Suppressor macrophage treated with lipopolysaccharide for 4 hours (primary cell): Measurements from ENCODE around the gene DNAH10.

Experiments used
- DNase-seq: peaks from one replicate; pipeline ENCODE4 v3.0.0-alpha.2; 2020

The DNAH10 gene

DNA sequence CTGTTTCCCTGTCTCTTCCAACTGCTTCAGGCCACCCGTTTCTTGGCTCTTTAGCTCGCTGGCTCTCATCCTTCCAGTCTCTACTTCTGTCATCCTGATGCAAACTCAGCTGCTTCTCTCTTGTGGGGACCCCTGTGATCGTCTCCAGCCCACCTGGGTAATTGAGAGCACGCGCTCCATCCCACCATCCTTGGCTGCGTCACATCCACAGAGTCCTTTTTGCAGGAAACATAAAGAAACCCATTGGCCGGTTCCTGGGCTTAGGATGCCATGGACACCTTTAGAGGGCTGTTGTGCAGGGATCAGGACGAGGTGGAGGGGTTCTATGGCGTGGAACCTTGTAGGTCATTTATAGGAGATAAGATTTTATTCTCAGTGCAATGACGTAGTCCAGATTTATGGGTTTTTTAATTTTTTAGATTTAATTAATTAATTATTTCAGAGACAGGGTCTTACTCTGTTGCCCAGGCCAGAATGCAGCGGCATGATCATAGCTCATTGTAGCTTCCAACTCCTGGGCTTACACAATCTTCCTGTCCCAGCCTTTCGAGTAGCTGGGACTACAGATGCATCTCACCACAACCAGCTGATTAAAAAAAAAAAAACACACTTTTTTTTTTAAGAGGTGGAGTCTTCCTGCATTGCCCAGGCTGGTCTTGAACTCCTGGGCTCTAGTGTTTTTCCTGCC, 127.9 kb downstream of the DNAH10 start:
- no peak for DNase-seq

- DNase-seq, result no peak
Measured at GRCh38 chr12:123890536-123890902, 128.4 kb downstream of the DNAH10 start.

GRCh38 chr12:123891011-123891410, 128.9 kb downstream of the DNAH10 start:
- DNase-seq, result no peak

DNA sequence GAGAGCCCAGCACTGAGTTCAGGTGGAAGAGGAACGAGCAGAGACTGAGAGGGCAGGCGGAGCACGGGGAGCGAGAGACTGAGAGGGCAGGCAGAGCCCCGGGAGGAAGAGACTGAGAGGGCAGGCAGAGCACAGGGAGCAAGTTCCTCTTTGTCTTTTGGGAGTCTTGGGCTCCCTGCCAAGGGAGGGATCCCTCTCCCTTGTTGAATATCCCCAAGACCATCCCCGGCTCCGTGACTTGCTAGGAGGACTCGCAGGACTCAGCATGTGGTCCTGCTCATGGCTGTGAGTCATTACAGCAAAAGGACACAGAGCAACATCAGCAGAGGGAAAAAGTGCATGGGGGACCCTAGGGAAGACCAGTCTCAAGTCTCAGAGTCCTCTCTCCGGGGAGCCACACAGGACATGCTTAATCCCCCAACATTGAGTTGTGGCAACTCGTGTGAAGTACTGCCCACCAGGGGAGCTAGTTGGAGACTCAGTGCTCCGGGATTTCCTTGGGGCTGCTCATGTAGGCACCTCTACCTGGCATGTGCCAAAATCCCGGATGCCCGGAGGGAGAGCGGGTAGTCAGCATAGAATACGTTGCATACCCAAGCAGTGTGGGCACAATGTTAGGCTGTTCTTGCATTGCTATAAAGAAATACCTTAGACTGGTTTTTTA, 129.5 kb downstream of the DNAH10 start:
- peak; percentile 39 for DNase-seq

- no peak for DNase-seq
Measured at GRCh38 chr12:123892180-123892559, 130.1 kb downstream of the DNAH10 start.

DNA sequence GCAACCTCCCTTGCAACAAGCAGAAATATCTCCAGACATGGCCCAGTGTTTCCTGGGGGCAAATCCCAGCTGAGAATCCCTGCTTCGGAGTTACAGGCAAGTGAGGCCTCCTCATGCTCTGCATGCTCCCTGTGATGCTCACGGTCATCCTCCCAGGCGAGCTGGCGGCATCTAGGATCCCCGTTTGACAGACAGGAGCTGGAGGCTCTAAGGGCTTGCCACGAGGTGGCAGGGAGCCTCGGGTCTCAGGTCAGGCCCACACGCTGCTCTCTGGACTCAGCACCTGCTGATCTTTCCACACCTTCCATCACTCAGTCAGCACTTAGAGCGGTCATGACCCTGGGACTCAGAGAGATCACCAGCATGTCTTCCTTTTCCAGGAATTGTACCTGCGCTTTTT, 130.8 kb downstream of the DNAH10 start:
- no peak for DNase-seq

DNA sequence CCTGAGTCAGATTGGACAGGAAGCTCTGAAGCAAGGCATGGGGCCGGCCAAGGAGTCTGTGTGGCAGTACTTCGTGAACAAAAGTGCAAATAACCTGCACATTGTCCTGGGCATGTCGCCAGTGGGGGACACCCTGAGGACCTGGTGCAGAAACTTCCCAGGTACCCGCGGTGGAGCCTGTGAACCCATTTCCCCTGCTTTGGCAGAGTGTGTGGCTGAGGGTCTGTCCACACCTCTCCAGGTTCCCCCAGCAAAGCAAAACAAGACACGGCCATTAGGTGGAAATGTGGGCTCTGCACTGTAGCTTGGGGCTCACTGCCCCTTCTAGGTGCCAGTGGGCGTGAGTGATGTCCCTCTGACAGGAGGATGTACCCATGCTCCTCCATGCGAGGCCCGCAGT, 131.2 kb downstream of the DNAH10 start:
- DNase-seq, result no peak

DNA sequence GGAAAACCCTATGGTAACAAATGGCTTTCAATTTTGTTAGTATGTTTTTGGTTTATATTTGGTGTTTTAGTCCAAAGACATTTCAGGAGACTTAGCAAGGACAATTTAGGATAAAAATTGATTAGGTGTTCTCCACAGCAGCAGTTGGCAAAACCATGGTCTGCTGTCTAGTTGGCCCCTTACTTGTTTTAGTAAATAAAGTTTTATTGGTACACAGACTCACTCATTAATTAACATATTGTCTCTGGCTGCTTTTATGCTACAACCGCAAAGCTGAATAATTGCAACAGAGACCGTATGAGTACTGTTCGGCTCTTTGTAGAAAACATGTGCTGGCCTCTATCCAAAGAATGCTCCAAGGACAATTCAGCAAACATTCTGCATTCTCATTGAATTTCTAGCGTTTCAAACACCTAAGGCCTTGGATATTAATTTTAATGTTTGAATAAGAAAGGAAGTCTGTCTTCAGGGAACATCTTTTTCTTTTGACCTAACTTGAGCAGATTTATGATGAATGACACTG, 132.8 kb downstream of the DNAH10 start:
- DNase-seq, result no peak

- no peak for DNase-seq
Measured at GRCh38 chr12:123895451-123895850, 133.3 kb downstream of the DNAH10 start.

DNA sequence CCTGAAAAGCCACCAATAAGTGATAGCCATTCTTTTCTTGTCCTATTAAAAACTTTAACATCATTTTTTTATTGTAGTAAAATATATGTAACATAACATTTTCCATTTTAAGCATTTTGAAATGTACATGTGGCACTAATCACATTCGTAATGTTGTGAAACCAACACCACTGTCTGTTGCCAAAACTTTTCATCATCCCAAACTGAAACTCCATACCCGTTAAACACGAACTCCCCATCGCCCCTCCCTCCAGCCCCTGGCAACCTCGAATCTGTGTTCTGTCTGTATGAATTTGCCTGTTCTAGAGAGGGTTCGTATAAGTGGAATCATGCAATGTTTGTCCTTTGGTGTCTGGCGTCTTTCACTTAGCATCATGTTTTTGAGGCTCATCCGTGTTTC, 134.7 kb downstream of the DNAH10 start:
- DNase-seq, result no peak

GRCh38 chr12:123897221-123897620, 135.1 kb downstream of the DNAH10 start:
- no peak for DNase-seq

DNA sequence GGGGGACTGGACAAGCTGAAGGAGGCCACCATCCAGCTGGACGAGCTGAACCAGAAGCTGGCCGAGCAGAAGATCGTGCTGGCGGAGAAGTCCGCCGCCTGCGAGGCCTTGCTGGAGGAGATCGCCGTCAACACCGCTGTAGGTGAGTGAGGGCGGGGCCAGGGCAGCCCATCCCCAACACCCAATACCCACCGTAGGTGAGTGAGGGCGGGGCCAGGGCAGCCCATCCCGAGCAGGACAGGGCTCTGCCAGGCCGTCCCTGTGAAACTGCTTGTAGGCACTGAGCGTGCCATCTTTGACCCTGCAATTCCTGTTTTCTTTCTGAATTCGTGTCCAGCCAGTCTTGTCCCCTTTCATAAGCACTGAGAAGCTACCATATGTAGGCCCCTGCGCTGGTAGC, 136.6 kb downstream of the DNAH10 start:
- no peak for DNase-seq

GRCh38 chr12:123899368-123899767, 137.3 kb downstream of the DNAH10 start:
- DNase-seq, result no peak

- no peak for DNase-seq
Measured at GRCh38 chr12:123900871-123901376, 138.8 kb downstream of the DNAH10 start.

DNA sequence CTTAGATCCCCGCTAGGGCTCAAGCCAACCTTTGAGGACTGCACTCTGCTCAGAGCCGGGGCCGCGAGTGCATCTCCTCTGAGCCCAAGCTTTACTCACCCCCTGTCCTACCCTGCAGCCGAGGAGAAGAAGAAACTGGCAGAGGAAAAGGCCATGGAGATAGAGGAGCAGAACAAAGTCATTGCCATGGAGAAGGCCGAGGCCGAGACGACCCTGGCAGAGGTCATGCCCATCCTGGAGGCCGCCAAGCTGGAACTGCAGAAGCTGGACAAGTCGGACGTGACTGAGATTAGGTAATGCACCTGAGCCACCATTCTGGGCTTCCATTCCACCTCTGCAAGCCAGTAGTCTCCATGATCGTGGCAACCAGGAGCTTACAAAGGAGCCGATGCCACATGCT, 140.7 kb downstream of the DNAH10 start:
- DNase-seq, result no peak

GRCh38 chr12:123903301-123904065, 141.4 kb downstream of the DNAH10 start:
- DNase-seq, result no peak

- DNase-seq, result peak; percentile 68
Measured at GRCh38 chr12:123905319-123905925, 143.3 kb downstream of the DNAH10 start.

GRCh38 chr12:123906711-123907420, 144.8 kb downstream of the DNAH10 start:
- no peak for DNase-seq

DNA sequence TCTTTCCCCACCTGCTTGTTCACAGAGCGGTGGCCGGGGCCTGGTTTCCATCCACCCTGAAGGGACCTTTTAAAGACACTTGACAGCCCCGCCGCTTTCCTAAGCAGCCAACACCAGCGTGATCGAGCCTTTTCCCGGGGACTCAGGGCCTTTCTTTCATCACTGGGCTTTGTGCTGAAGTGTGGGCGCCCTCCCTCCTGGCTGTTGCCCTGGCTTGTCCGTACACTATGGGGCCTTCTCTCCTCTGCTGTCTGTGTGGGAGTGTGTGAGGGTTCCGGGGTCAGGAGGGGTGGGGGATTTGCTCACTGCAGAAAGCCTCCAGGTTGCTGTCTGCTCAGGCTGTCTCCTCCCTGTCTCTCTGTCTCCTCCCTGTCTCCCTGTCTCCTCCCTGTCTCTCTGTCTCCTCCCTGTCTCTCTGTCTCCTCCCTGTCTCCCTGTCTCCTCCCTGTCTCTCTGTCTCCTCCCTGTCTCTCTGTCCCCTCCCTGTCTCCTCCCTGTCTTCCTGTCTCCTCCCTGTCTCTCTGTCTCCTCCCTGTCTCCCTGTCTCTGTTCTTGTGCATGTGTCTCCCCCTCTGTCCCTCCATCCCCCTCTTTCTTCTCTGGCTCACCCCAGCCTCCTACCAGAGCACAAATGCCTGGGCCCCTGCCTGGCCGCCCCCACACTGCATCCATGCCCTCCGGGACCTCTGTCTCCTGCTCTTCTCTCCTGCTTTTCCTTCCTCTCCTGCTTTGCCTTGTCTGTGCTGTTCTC, 145.8 kb downstream of the DNAH10 start:
- peak; percentile 9 for DNase-seq

- DNase-seq, result no peak
Measured at GRCh38 chr12:123908884-123909725, 147.0 kb downstream of the DNAH10 start.

GRCh38 chr12:123910057-123910456, 148.0 kb downstream of the DNAH10 start:
- no peak for DNase-seq
